OCI-LY7 (cell line): ENCODE results near the gene OPRL1.

Experiments
- EZH2phosphoT487 ChIP-seq: fragments of 200-600 bp; sonication (generic); IDR thresholded peaks from 2 replicates; pipeline ENCODE4 v1.6.1; 2018; ENCODE audit warnings: low read depth, borderline replicate concordance, mild to moderate bottlenecking, mixed run types, antibody characterized with exemption, low read length, moderate library complexity, mixed read lengths
- TF ChIP-seq, protein P1 (sequence below): fragments of 200-600 bp; sonication (generic); conservative IDR thresholded peaks from 2 replicates; pipeline ENCODE4 v1.5.1; 2014; ENCODE audit warnings: mild to moderate bottlenecking, antibody characterized with exemption, low read length, moderate library complexity, mixed read lengths

DNA sequence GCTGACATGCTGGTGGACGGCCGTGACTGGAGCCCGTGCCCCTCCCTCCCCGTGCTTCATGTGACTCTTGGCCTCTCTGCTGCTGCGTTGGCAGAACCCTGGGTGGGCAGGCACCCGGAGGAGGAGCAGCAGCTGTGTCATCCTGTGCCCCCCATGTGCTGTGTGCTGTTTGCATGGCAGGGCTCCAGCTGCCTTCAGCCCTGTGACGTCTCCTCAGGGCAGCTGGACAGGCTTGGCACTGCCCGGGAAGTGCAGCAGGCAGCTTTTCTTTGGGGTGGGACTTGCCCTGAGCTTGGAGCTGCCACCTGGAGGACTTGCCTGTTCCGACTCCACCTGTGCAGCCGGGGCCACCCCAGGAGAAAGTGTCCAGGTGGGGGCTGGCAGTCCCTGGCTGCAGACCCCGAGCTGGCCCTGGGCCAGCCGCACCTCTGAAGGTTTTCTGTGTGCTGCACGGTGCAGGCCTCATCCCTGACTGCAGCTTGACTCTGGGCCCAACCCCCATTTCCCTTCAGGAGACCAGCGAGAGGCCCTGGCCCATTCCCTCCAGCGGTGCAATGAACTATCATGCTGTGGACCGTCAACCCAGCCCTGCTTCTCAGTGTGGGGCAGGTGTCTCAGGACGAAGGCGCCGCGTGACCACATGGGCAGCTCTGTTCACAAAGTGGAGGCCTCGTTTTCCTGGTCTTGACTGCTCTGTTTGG lies 19.4 kb downstream of the OPRL1 start:
- TF ChIP-seq, protein P1, sequence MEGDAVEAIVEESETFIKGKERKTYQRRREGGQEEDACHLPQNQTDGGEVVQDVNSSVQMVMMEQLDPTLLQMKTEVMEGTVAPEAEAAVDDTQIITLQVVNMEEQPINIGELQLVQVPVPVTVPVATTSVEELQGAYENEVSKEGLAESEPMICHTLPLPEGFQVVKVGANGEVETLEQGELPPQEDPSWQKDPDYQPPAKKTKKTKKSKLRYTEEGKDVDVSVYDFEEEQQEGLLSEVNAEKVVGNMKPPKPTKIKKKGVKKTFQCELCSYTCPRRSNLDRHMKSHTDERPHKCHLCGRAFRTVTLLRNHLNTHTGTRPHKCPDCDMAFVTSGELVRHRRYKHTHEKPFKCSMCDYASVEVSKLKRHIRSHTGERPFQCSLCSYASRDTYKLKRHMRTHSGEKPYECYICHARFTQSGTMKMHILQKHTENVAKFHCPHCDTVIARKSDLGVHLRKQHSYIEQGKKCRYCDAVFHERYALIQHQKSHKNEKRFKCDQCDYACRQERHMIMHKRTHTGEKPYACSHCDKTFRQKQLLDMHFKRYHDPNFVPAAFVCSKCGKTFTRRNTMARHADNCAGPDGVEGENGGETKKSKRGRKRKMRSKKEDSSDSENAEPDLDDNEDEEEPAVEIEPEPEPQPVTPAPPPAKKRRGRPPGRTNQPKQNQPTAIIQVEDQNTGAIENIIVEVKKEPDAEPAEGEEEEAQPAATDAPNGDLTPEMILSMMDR, result no peak
- no peak for TF ChIP-seq EZH2phosphoT487
